Measurements from ENCODE around the gene SLC49A3.

DNA sequence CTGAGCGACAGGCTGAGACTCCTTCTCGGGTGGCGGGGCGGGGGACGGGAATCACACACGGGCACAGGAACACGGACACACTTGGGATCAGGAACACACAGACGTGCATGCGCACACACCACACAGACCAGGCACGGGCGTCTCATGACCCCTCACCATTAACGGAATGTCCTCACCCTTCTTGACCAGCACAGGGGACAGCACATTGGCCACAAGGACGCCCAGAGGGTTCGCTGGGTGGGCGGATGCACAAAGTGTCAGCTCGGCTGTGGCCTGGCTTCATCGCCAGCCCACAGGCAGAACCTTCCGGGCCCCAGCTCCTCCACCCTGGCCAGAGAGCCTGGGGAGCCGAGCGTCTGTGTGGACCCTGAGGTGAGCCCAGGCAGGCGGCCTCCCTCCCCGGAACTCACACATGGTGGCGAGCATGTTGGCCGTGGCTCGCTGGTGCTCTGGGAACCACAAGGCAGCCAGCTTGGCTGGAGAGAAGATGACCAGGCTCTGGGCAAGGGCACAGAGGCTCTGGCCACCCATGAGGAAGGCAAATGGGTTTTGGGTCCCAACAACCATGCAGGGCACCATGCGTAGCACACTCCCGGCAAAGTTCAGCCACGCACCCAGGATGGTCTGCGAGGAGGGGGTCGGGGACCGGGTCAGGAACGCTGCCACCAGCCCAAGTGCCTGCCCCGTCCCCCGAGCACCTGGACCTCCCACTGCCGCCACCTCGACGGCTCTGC, 3.1 kb downstream of the SLC49A3 start:
- TF ChIP-seq, protein P1, sequence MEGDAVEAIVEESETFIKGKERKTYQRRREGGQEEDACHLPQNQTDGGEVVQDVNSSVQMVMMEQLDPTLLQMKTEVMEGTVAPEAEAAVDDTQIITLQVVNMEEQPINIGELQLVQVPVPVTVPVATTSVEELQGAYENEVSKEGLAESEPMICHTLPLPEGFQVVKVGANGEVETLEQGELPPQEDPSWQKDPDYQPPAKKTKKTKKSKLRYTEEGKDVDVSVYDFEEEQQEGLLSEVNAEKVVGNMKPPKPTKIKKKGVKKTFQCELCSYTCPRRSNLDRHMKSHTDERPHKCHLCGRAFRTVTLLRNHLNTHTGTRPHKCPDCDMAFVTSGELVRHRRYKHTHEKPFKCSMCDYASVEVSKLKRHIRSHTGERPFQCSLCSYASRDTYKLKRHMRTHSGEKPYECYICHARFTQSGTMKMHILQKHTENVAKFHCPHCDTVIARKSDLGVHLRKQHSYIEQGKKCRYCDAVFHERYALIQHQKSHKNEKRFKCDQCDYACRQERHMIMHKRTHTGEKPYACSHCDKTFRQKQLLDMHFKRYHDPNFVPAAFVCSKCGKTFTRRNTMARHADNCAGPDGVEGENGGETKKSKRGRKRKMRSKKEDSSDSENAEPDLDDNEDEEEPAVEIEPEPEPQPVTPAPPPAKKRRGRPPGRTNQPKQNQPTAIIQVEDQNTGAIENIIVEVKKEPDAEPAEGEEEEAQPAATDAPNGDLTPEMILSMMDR (conservative IDR thresholded peaks at IDR 0.05; ENCODE audit: low read depth in 2 of 2) = no peak
- TF ChIP-seq, protein P2, sequence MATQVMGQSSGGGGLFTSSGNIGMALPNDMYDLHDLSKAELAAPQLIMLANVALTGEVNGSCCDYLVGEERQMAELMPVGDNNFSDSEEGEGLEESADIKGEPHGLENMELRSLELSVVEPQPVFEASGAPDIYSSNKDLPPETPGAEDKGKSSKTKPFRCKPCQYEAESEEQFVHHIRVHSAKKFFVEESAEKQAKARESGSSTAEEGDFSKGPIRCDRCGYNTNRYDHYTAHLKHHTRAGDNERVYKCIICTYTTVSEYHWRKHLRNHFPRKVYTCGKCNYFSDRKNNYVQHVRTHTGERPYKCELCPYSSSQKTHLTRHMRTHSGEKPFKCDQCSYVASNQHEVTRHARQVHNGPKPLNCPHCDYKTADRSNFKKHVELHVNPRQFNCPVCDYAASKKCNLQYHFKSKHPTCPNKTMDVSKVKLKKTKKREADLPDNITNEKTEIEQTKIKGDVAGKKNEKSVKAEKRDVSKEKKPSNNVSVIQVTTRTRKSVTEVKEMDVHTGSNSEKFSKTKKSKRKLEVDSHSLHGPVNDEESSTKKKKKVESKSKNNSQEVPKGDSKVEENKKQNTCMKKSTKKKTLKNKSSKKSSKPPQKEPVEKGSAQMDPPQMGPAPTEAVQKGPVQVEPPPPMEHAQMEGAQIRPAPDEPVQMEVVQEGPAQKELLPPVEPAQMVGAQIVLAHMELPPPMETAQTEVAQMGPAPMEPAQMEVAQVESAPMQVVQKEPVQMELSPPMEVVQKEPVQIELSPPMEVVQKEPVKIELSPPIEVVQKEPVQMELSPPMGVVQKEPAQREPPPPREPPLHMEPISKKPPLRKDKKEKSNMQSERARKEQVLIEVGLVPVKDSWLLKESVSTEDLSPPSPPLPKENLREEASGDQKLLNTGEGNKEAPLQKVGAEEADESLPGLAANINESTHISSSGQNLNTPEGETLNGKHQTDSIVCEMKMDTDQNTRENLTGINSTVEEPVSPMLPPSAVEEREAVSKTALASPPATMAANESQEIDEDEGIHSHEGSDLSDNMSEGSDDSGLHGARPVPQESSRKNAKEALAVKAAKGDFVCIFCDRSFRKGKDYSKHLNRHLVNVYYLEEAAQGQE (IDR thresholded peaks at IDR 0.05; ENCODE audit: unreplicated experiment) = no peak
- TF ChIP-seq JUNB (IDR thresholded peaks at IDR 0.05; ENCODE audit: unreplicated experiment) (no peak), POLR2AphosphoS5 (IDR thresholded peaks at IDR 0.05; ENCODE audit: low read depth) (no peak)
